Measurements from ENCODE around the gene ZNF680. TPM values are rescaled to one million over a fixed set of nuclear protein-coding genes. Genes with fewer than 3 reads are reported as not detected.

Gene ZNF680
- total RNA-seq, 2 experiments from 2014 or later = 13.0 to 13.5 TPM

- peaks cover 54% of the 10 kb centered on the region for H3K36me3 Mint-ChIP-seq
- intact Hi-C loops (cut with micrococcal nuclease) = no loop called here
- H3K4me1 Mint-ChIP-seq (ENCODE audit: low read depth) = peaks cover 12% of the 10 kb centered on the region
- ChIA-PET POLR2A (no interaction called here), CTCF (no interaction called here)
- H3K4me3 Mint-ChIP-seq = no peak overlapping the region
- no peak for DNase-seq
- H3K9me3 Mint-ChIP-seq = peaks cover 5% of the 10 kb centered on the region
- no peak overlapping the region for H3K27ac Mint-ChIP-seq
- H3K27me3 Mint-ChIP-seq = no peaks in the 10 kb centered on the region
Measured at GRCh38 chr7:64544010-64544409, 18.9 kb downstream of the ZNF680 start.

GRCh38 chr7:64541438-64542359 lies 21.2 kb downstream of the ZNF680 start:
- no peak overlapping the region for H3K27ac Mint-ChIP-seq
- peak; percentile 25 for DNase-seq
- POLR2A ChIA-PET = no interaction called here
- CTCF ChIA-PET = no interaction called here
- H3K9me3 Mint-ChIP-seq = peaks cover 13% of the 10 kb centered on the region
- H3K36me3 Mint-ChIP-seq = peaks cover 54% of the 10 kb centered on the region
- intact Hi-C loops (cut with micrococcal nuclease) = no loop called here
- H3K4me3 Mint-ChIP-seq = no peak overlapping the region
- no peaks in the 10 kb centered on the region for H3K27me3 Mint-ChIP-seq
- peaks cover 11% of the 10 kb centered on the region for H3K4me1 Mint-ChIP-seq (ENCODE audit: low read depth)

- H3K9me3 Mint-ChIP-seq = peaks cover 73% of the 10 kb centered on the region
- intact Hi-C loops (cut with micrococcal nuclease) = no loop called here
- no peak for DNase-seq
- no peak overlapping the region for H3K27ac Mint-ChIP-seq
- H3K4me1 Mint-ChIP-seq (ENCODE audit: low read depth) = peaks cover 8% of the 10 kb centered on the region
- ChIA-PET POLR2A (no interaction called here), CTCF (no interaction called here)
- no peaks in the 10 kb centered on the region for H3K27me3 Mint-ChIP-seq
- H3K36me3 Mint-ChIP-seq = peaks cover 85% of the 10 kb centered on the region
- H3K4me3 Mint-ChIP-seq = no peak overlapping the region
Measured at GRCh38 chr7:64533756-64534155, 29.1 kb downstream of the ZNF680 start.

DNA sequence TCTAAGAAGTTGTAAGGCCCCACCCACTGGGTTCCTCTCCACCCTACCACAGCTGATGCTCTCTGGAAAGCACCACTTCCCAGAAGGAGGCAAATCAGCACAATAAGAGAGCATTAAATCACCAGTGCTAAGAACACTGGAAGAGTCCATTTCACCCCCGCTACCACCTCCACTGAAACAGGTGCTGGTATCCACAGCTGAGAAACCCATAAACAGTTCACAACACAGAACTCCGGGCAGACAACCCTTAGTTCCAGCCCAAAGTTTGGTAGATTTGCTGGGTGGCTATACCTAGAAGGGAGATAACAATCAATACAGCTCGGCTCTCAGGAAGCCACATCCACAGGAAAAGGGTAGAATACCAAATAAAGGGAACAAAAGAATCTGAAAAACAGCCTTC lies 34.1 kb downstream of the ZNF680 start:
- POLR2A ChIA-PET = no interaction called here
- Mint-ChIP-seq H3K4me3 (no peak overlapping the region), H3K4me1 (ENCODE audit: low read depth) (peaks cover 8% of the 10 kb centered on the region), H3K27me3 (no peaks in the 10 kb centered on the region), H3K36me3 (peaks cover 84% of the 10 kb centered on the region), H3K9me3 (peaks cover 69% of the 10 kb centered on the region), H3K27ac (no peak overlapping the region)
- intact Hi-C loops (cut with micrococcal nuclease) = no loop called here
- CTCF ChIA-PET = no interaction called here
- no peak for DNase-seq

DNA sequence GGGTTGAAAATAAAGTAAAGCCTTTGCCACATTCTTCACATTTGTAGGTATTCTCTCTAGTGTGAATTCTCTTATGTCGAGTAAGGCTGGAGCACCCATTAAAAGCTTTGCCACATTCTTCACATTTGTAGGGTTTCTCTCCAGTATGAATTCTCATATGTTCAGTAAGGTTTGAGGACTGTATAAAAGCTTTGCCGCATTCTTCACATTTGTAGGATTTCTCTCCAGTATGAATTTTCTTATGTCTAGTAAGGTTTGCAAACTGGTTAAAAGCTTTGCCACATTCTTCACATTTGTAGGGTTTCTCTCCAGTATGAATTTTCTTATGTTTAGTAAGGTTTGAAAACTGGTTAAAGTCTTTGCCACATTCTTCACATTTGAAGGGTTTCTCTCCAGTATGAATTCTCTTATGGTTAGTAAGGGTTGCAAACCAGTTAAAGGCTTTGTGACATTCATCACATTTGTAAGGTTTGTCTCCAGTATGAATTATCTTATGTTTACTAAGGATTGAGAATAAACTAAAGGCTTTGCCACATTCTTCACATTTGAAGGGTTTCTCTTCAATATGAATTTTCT lies 41.4 kb downstream of the ZNF680 start:
- ChIA-PET POLR2A (no interaction called here), CTCF (no interaction called here)
- Mint-ChIP-seq H3K36me3 (peaks cover 82% of the 10 kb centered on the region), H3K27me3 (no peaks in the 10 kb centered on the region), H3K9me3 (peaks cover 74% of the 10 kb centered on the region), H3K4me1 (ENCODE audit: low read depth) (no peaks in the 10 kb centered on the region), H3K4me3 (no peak overlapping the region), H3K27ac (no peak overlapping the region)
- intact Hi-C loops (cut with micrococcal nuclease) = no loop called here
- DNase-seq = no peak

DNA sequence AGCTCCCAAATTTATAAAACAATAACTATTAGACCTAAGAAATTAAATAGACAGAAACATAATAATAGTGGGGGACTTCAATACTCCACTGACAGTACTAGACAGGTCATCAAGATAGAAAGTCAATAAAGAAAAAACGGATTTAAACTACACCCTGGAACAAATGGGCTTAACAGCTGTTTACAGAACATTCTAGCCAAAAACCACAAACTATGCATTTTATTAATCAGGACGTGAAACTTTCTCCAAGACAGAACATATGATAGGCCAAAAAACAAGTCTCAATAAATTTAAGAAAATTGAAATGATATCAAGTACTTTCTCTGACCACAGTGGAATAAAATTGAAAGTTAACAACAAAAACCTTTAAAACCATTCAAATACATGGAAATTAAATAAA lies 46.4 kb downstream of the ZNF680 start:
- Mint-ChIP-seq H3K36me3 (peaks cover 73% of the 10 kb centered on the region), H3K9me3 (peaks cover 66% of the 10 kb centered on the region), H3K27ac (no peak overlapping the region)

GRCh38 chr7:64515781-64516180 lies 47.1 kb downstream of the ZNF680 start:
- Mint-ChIP-seq H3K36me3 (peaks cover 70% of the 10 kb centered on the region), H3K4me3 (no peak overlapping the region), H3K9me3 (peaks cover 64% of the 10 kb centered on the region), H3K4me1 (ENCODE audit: low read depth) (no peaks in the 10 kb centered on the region), H3K27ac (no peak overlapping the region), H3K27me3 (no peaks in the 10 kb centered on the region)
- DNase-seq = no peak
- ChIA-PET CTCF (no interaction called here), POLR2A (no interaction called here)
- intact Hi-C loops (cut with micrococcal nuclease) = no loop called here

More for the DNA sequence above, 46.4 kb downstream of the ZNF680 start:
- POLR2A ChIA-PET = no interaction called here
- no peaks in the 10 kb centered on the region for H3K4me1 Mint-ChIP-seq (ENCODE audit: low read depth)
- intact Hi-C loops (cut with micrococcal nuclease) = no loop called here
- CTCF ChIA-PET = no interaction called here
- no peaks in the 10 kb centered on the region for H3K27me3 Mint-ChIP-seq
- no peak for DNase-seq
- no peak overlapping the region for H3K4me3 Mint-ChIP-seq

- ChIA-PET CTCF (no interaction called here), POLR2A (no interaction called here)
- no peak overlapping the region for H3K27ac Mint-ChIP-seq
- no peak for DNase-seq
- no peak overlapping the region for H3K4me3 Mint-ChIP-seq
- no peaks in the 10 kb centered on the region for H3K27me3 Mint-ChIP-seq
- peaks cover 61% of the 10 kb centered on the region for H3K9me3 Mint-ChIP-seq
- intact Hi-C loops (cut with micrococcal nuclease) = no loop called here
- H3K4me1 Mint-ChIP-seq (ENCODE audit: low read depth) = no peaks in the 10 kb centered on the region
- peaks cover 66% of the 10 kb centered on the region for H3K36me3 Mint-ChIP-seq
Measured at GRCh38 chr7:64515330-64515729, 47.5 kb downstream of the ZNF680 start.

- Mint-ChIP-seq H3K4me3 (no peak overlapping the region), H3K27ac (no peak overlapping the region), H3K4me1 (ENCODE audit: low read depth) (no peaks in the 10 kb centered on the region), H3K36me3 (peaks cover 45% of the 10 kb centered on the region), H3K27me3 (no peaks in the 10 kb centered on the region), H3K9me3 (peaks cover 41% of the 10 kb centered on the region)
- CTCF ChIA-PET = interaction anchor here (0.7 kb wide), 1 partner anchor 15 kb away, joined by 3 read pairs; no protein-coding TSS in a partner anchor
- DNase-seq = no peak
- POLR2A ChIA-PET = no interaction called here
- intact Hi-C loops (cut with micrococcal nuclease) = no loop called here
Measured at GRCh38 chr7:64509583-64509982, 53.3 kb downstream of the ZNF680 start.

- Mint-ChIP-seq H3K4me3 (no peak overlapping the region), H3K27ac (no peak overlapping the region), H3K9me3 (peaks cover 66% of the 10 kb centered on the region), H3K27me3 (no peaks in the 10 kb centered on the region), H3K4me1 (ENCODE audit: low read depth) (no peaks in the 10 kb centered on the region), H3K36me3 (peaks cover 30% of the 10 kb centered on the region)
- no peak for DNase-seq
- CTCF ChIA-PET = interaction anchor here (0.6 kb wide), 1 partner anchor 72 kb away, joined by 3 read pairs; no protein-coding TSS in a partner anchor
- intact Hi-C loops (cut with micrococcal nuclease) = no loop called here
- POLR2A ChIA-PET = no interaction called here
Measured at GRCh38 chr7:64504581-64505120, 58.2 kb downstream of the ZNF680 start.

DNA sequence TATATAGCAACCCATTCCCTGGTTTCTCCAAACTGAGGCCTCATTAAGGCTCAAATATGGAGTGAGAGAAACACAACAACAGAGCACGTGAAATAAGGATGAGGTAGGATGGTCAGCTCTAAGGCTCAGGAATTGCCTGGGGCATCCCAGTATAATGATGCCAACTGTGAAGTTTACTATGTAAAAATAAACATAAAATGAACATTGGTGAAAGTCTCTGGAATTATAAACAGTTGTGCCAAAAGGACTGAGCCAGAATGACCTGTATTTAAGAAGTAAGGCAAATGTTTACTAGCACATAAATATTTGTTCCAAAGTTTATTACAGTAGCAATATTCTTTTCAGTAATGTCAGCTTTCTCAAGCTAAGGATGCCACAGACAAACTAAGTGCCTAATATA lies 64.6 kb downstream of the ZNF680 start:
- no peaks in the 10 kb centered on the region for H3K27me3 Mint-ChIP-seq
- H3K4me1 Mint-ChIP-seq (ENCODE audit: low read depth) = no peaks in the 10 kb centered on the region
- H3K4me3 Mint-ChIP-seq = no peak overlapping the region
- ChIA-PET CTCF (no interaction called here), POLR2A (no interaction called here)
- intact Hi-C loops (cut with micrococcal nuclease) = no loop called here
- peaks cover 62% of the 10 kb centered on the region for H3K9me3 Mint-ChIP-seq
- no peak overlapping the region for H3K27ac Mint-ChIP-seq
- DNase-seq = no peak
- peaks cover 14% of the 10 kb centered on the region for H3K36me3 Mint-ChIP-seq

DNA sequence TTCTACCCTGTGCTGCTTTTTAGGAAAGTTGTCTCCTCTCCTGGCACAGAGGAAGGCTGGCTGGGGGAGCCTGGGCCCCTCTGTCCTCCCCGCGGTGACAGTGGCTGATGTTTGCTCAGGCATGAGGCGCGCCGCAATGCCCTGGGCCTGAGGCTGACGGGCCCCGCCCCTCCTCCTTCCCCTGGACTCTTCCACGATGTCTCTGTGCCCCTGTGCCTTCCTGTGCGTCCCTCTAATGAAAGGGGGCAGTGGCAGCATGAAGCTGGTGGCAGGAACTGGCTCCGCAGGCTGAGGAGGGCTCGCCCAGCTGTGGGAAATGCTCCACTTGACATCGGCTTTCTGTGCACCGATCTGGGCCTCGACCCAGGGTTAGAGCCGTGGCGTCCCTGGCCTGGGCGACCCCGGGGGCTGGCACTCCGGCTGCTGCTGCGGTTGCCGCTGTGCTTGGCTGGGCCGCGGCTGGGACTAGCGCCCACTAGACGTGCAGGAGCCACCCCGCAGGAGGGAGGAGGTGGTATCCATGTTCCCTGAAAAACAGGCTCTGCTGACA lies 67.9 kb downstream of the ZNF680 start:
- Mint-ChIP-seq H3K4me3 (no peak overlapping the region), H3K36me3 (peaks cover 15% of the 10 kb centered on the region), H3K9me3 (peaks cover 48% of the 10 kb centered on the region), H3K27ac (no peak overlapping the region), H3K4me1 (ENCODE audit: low read depth) (no peaks in the 10 kb centered on the region), H3K27me3 (no peaks in the 10 kb centered on the region)
- ChIA-PET POLR2A (no interaction called here), CTCF (no interaction called here)
- intact Hi-C loops (cut with micrococcal nuclease) = no loop called here
- DNase-seq = no peak

Measured in activated CD4-positive, alpha-beta memory T cell treated with anti-CD3 and anti-CD28 coated beads for 36 hours (primary cell).